HG03135 (cell line): Measurements from ENCODE around the gene EIF4EBP2.

Experiments
- ATAC-seq: cut with Tn5 transposase; IDR thresholded peaks from one replicate; pipeline ENCODE4 v1.9.1; 2021; ENCODE audit warnings: mild to moderate bottlenecking, moderate library complexity; ENCODE audit not compliant: unreplicated experiment

Gene EIF4EBP2

DNA sequence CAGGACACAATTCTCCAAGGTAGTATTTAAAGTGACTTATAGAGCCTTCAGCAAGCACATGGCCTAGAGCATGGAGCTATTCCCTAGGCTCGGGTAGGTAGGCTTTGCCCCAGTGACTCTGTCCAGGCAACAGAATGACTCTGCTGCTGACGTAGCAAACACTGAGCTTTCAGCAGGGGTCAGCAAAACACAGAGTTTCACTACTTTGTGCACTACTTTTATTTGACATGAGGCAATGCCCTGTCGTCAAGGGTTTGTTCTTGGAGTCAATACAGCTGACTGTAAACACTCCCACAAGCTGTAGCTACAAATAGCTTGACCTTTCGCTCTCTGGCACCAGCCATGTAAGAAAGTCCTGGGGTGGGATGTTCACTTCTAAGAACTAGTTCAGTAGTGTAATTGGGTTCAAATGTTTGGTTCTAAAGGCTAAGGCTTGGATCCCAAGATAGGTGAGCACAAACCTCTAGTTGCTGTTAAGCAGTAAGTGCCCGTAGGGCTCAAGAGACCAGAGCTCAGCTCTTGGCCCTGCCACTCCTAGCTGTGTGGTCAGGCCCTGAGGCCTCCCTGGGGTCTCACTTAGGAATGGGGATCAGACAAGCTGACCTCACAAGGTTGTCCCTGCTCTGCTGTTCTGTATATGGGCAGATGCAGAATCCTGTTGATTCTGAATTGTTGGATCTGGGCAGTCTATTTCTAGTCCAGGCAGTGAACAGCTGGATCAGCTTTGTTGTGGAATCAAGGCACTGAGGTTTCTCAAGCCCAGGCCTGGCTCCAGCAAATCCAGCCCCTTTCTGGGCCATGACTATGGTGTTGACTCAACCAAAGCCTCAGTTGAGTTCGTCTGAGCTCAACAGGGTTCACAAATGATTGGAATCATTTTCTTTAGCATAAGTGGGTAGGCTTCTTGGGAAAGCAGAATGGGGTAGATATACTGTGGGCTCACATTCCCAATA lies 26.8 kb downstream of the EIF4EBP2 start:
- ATAC-seq, result no peak

DNA sequence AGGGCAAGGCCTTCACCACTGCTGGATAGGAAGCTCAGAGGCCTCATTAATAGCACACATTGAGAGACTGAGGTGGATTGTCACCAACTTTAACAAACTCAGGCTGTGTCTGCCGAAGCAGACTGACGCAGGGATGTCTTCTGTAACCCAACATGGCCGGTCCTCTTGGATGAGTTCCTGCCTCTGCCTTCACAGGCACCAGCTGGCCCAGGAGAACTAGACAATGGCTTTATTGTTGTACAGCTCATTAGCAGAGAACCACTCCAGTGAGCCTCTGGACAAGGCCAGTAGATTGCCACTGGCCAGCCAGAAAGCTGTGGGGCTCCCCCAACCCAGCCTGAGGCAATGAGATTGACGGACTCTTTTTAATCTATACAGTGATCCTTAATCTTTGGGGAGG lies 28.2 kb downstream of the EIF4EBP2 start:
- no peak for ATAC-seq

DNA sequence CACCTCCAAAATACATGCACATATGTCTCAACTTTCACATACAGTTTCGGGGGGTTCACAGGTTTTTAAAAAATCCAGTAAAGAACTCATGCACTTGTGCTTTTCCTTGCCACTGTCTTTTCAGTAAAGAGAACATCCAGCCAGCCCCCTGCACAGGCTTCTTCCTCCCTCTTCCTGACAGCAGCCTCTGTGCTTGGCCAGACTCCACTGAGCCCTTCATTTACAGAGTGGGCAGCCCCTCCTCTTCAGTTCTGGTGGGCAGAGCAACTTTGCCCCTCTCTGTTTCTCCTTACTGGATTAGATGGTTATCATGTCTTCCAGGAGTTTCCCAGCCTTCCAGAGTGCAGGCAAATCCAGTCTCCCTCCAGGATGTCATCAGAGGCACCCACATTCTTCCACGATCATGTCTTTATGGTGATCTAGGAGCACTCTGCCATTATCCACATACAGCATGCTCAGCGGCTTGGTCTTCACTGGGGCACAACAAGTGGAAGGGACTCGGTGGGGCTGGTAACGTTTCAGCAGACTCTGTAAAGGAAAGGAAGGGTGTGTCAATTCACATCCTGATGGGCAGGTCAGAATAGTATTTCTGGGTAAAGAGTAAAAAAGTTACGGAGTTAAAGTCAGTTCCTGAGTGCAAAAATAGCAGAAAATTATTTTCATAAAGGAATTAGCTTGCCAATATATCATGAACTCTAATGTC lies 28.8 kb downstream of the EIF4EBP2 start:
- no peak for ATAC-seq

DNA sequence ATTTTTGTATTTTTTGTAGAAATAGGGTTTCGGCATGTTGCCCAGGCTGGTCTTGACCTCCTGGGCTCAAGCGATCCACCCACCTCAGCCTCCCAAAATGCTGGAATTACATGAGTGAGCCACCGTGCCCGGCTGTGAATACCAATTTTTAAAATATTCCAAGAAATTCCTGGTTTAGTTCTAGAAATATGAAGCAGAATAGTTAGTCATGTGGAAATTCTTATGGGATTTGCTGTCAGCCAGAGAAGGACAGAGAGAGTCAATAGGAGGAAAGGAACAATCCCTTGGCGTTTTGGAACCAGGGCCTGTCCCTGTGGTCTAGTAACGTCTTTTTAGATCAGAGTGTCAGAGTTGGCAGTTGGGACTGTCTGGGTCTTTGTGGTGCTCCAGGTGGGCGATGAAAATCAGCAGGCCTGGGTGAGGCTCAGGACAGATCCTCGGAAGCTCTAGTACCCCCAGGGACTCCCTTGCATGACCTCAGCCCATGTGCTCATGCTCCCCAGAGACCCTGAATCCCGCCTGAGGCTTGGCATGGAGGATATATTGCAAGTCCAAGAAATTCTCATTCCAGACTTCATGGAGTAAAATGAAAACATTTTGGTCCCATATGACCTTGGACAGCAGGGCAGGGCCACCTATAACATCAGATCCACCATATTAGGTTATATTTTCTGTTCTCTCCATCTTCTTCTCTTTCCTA lies 29.8 kb downstream of the EIF4EBP2 start:
- no peak for ATAC-seq

DNA sequence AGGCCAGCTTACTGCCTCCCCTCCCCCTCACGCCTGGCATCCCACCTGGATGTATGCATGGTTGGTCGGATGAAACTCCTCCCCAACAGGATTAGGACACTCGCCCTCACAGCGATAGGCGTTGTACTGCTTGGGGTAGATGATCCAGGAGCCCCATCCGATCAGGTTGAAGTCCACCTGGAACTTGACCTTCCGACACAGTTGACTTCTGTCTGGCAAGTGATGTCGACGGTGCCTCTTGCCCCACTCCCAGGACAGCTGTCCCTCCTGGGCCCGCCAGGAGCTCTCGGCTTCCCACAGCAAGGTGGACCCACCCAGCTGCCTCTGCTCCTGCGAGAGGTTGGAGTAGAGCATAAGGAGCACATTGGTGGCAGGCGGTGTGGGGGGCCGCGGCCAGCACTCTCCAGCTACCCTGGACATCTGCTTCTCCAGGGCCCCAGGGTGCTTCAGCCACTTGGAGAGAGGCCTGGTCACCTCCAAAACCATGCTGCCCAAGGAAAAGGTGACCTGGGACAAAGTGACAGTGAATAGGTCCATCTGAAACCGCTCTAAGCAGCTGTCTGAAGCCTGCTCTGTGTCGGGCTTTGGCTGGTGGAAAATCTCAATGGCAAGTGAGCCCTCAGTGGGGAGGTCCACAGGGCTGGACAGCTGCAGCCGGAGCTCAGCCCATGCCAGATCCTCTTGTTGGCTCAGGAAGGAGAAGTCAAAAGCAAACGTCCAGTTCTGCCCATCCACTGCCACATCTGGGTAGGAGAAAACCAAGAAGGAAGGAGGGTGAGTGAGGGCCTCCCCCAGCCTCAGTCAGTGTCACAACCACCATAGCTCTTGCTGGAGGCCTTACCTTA lies 31.5 kb downstream of the EIF4EBP2 start:
- ATAC-seq, result no peak

DNA sequence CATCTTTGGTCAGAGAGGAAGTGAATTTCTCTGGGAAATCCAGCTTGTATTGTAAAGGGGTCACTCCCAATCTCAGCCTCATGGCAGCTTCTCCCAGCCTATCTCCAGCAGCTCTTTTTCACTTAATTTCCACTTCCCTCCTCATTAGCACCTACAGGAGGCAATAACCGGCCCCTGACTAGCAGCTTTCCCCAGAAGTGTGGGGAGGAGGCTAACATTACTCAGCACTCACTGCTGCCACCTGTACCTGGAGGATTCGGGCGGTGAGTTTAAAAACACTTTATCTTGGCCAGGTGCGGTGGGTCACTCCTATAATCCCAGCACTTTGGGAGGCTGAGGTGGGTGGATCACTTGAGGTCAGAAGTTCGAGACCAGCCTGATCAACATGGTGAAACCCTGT lies 33.8 kb downstream of the EIF4EBP2 start:
- ATAC-seq, result no peak

DNA sequence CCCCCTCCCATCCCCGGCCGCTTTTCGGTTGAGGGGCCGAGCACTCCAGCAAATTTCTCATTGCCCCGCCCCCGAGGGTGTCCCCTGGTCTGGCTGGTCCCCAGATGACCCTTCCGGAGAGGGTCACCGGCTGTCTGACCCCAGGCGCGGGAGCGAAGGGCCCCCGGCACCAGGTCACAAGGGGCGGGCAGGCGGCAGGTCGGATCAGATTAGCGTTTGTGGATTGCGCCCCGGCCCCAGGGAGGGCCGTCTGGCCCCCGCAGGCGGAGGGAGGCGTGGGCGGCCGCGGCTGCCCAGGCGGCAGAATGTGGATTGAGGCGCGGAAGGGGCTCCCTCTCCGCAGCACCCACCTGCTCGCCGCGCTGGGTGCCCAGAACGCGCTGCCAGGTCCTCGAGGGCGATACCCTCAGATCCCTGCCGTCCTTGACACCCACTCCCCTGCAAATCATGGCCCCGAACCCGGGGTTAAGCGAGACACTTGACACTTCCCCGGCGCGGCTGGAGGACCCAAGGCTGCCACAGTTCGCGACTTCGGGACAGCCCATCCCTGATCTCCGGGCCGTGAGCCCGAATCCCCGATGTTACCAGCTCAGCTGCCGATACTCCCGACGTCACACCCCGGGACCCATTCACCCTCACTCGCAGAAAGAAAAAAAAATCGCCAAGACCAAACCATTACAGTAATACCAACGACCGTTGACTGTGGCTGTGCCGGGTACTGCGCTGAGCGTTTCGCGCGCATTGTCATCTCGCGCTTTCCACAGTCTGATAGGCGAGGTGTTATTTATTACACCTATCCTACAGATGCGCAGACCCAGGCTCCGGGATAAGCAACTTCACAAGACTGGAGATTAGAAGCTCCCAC lies 36.6 kb downstream of the EIF4EBP2 start:
- no peak for ATAC-seq

DNA sequence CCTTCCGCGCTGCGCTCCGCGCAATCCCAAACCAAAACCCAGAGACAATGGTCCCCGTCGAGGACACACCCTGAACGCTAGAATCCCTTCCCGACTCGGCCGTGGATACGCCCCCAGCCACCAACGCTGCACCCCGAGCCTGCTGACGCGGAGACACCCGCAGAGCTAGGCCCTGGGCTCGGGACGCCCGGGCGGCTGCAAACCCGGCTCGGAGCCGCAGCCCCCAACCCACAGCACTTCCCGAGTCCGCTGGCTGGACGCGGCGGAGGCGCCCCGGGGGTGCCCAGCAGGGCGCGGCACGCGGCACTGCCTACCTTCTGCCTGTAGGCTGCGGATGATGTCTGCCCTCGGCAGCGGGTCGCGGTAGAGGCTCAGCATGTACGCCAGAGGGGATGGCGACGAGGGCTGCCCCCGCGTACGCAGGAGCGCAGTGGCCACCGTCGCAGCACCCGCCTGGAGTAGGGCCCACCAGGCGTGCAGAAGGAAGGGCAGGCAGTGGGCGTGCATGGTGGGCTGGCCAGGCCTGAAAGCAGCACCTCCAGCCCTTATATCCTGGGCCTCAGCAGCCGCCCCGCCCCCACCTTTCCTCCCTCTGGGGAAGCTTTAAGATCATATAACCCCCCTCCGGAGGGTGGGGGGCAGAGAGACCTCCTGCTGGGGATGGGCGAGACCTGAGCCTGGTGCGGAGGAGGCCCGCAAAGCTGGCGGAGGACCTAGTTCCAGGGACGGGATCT lies 37.4 kb downstream of the EIF4EBP2 start, which contains the start of gene NODAL:
Gene NODAL, minus strand, starts transcription at position 521 of the 734 bp plus-strand sequence. Its CDS starts 14 bp downstream, at position 507.
- ATAC-seq, result no peak

DNA sequence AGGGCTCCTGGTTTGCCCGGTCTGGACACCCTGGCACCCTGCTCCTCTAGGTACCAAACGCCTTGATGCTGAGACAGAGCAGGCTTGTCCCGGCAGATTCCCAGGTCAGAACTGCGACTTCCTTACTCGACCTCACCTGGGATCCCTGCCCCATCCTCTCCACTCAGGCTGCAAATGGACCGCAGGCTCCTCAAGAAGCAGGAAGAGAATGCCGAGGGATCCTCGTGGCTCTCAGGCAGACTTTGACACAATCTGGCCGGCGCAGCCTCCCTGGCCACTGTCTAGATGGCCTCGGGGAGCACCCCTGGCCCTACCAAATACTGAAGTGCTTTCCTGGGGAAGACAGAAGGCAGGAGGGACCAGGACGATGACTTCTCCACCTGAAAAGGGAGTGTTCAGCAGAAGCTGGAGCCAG lies 38.0 kb downstream of the EIF4EBP2 start:
- ATAC-seq, result no peak

DNA sequence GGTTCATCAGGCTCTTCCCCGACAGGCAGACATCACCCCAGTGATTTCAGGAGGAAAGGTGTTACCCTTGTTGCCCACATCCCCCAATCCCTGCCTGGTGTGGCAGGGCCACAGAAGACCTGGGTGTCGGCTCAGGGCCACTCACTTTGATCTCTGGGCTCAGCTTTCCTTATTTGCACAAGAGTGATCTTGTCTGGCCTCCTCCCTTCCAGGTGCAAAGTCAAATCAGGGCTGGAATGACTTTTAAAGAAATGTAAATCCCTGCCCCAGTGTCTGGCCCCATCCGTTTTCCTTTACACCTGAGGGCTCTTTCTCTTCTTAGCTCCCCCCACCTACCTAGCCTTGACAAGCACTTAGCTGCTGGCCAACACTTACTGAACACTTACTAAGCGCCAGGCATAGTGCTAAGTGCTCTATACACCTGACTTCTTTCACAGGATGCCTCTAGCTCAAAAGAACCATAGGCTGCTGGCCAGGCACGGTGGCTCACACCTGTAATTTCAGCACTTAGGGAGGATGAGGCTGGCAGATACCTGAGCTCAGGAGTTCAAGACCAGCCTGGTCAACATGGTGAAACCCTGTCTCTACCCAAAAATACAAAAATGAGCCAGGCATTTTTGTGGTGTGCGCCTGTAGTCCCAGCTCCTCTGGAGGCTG lies 38.5 kb downstream of the EIF4EBP2 start:
- no peak for ATAC-seq

DNA sequence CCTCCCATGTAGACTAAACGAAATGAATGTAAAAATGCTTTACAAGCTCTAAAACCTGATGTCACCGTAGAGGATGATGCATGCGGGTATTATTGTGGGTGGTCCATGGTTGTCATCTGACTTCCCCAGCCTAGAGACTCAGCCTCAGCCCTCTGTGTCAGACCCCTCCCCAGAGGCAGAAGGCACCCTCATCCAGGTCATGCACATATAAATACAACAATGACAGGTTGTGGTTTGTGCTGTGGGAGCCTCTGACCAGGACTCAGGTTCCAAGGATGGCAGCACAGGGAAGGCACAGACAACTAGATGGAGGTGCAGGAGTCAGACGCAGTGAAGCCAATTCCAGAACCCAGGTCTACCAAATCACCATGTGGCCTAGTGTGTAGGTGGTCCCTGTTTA lies 40.8 kb downstream of the EIF4EBP2 start:
- ATAC-seq, result no peak

DNA sequence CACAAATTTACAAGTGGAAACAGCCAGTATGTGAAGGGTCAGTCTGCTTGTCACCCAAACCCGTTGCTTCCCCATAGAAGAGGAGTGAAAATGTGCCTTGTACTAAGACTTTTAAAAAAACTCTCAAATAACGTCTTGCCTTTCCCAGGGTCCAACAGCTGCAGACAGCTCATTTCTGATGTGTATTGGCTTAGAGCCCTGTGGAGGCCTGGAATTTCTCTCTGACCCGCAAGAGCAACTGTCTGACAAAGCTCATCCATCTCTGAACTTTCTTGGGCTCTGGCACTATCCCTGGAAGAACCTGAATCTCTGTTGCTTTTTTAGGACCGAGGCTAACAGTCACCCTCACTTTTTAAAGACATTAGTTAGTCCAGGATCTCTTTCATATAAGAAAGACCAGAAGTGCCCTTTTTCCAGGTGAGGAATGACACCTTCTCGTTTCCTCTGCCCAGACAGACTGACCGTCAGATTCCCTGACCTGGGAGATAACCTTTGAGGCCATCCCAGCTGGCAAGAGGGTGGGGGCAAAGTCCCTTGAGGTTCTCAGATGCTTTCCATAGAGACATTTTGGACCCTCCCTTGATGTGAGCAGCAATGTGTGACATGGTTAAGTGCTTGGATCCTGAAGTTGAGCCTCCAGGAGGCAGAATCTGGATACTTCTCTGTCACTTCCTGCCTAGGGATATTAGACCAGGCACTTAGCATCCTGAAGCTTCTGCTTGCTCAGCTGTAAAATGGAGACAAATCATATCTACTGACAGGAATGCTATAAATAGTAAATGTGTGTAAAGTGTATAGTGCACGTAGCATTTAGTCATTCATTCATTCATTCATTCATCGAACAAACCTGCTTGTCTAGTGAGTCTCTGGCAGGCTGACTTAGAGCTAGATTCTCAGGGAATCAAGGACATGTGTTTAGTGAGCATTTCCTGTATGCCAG lies 42.0 kb downstream of the EIF4EBP2 start:
- ATAC-seq, result no peak

DNA sequence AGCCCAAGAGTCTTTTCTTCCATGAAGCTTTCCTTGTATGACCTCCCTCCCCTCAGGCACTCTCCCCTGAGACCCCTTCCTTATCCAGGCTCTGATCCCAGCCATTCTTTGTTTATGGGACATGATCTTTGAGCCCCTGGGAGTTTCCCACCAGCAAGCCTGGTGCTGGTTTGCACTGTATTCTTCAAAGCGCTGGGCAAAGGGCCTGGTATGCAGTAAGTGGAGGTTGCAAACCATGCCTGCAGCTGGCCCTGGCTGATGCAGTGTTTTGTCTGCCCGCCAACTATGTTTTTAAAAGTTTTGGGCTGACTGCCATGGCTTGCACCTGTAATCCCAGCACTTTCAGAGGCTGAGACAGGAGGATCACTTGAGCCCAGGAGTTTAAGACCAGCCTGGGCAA lies 44.3 kb downstream of the EIF4EBP2 start:
- no peak for ATAC-seq

DNA sequence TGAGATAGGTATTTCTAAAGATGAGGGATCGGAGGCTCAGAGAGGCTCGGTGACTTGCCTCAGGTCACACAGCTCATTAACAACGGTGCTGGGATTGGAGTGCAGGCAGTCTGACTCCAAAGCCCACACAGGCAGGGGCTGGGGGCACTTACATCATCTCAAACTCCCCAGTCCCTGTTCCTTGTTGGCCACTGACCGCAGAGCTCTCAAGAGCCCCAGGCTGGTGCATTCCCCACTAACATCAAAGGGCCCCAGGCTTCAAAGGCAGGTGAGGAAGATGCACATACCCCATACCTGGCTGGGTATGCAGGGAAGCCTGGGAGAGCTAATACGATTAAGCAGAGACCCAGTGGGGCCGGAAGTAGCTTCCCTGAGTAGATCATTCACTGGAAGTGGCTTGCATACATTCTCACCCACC lies 51.3 kb downstream of the EIF4EBP2 start:
- ATAC-seq, result no peak

DNA sequence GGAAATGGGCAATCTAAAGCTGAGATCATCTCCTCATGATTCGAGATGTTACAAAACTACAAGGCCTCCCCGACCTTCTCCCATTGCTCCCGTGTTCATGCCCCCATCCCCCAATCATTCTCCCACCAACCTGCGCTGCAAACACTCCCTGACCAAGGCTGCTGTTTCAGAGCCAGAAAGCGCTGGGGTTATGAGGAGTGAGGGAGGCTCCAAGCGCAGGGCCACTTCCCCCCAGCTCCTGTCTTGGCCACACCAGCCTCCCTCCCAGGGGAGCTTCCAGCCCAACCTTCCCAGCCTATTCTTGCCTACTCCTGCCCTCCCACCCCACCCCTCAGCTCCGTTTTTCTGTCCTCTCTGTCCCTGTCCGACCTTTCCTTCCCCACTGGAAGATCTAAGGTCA lies 52.2 kb downstream of the EIF4EBP2 start:
- no peak for ATAC-seq

DNA sequence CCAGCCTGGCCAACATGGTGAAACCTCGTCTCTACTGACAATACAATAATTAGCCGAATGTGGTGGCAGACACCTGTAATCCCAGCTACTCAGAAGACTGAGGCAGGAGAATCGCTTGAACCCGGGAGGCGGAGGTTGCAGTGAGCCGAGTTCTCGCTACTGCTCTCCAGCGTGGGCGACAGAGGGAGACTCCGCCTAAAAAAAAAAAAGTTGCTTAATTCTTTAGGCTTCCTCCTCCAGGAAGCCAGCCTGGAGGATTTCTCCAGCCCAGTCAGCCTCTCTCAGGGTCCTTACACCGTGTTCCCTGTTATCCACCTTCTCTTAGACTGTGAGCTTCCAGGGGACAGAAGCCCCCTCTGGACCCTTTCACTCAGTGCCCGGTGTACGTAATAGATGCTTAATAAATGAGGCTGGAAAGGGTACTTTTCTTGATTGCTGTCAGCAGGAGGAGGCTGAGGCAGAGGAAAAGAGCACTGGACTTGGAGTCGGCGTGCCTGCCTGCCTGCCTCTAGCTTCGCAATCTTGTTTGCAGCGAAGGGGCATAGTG lies 53.9 kb downstream of the EIF4EBP2 start:
- ATAC-seq, result no peak
